ENCODE results near the gene FOXP1.
"Not testable (repeated sequence)": the region's sequence is repeated elsewhere in the genome, so short reads cannot be mapped to it uniquely, and the experiment has no call there.

Gene FOXP1

GRCh38 chr3:71031181-71031580, 552.3 kb downstream of the FOXP1 start:
- DNase-seq (ENCODE audit: low read depth) = no peak

GRCh38 chr3:71030748-71031147, 552.8 kb downstream of the FOXP1 start:
- DNase-seq (ENCODE audit: low read depth) = no peak

GRCh38 chr3:71029770-71030169, 553.8 kb downstream of the FOXP1 start:
- no peak for DNase-seq (ENCODE audit: low read depth)

- no peak for DNase-seq (ENCODE audit: low read depth)
Observed at GRCh38 chr3:71028802-71029201, 554.7 kb downstream of the FOXP1 start.

GRCh38 chr3:71028184-71028583, 555.3 kb downstream of the FOXP1 start:
- no peak for DNase-seq (ENCODE audit: low read depth)

GRCh38 chr3:71026634-71027578, 556.6 kb downstream of the FOXP1 start:
- DNase-seq (ENCODE audit: low read depth) = no peak

GRCh38 chr3:71025516-71025915, 558.0 kb downstream of the FOXP1 start:
- DNase-seq (ENCODE audit: low read depth) = no peak

GRCh38 chr3:71025010-71025409, 558.5 kb downstream of the FOXP1 start:
- DNase-seq (ENCODE audit: low read depth) = no peak

GRCh38 chr3:71022551-71023335, 560.8 kb downstream of the FOXP1 start:
- no peak for DNase-seq (ENCODE audit: low read depth)

GRCh38 chr3:71018799-71019198, 564.7 kb downstream of the FOXP1 start:
- DNase-seq (ENCODE audit: low read depth) = no peak

GRCh38 chr3:71016178-71016845, 567.2 kb downstream of the FOXP1 start:
- no peak for DNase-seq (ENCODE audit: low read depth)

- DNase-seq (ENCODE audit: low read depth) = not testable (repeated sequence)
Observed at GRCh38 chr3:71014616-71015015, 568.9 kb downstream of the FOXP1 start.

GRCh38 chr3:71012971-71013370, 570.6 kb downstream of the FOXP1 start:
- no peak for DNase-seq (ENCODE audit: low read depth)

- DNase-seq (ENCODE audit: low read depth) = no peak
Observed at GRCh38 chr3:71011565-71012287, 571.8 kb downstream of the FOXP1 start.

- no peak for DNase-seq (ENCODE audit: low read depth)
Observed at GRCh38 chr3:71010726-71011455, 572.6 kb downstream of the FOXP1 start.

- no peak for DNase-seq (ENCODE audit: low read depth)
Observed at GRCh38 chr3:71008350-71008935, 575.1 kb downstream of the FOXP1 start.

GRCh38 chr3:71006810-71007785, 576.4 kb downstream of the FOXP1 start:
- no peak for DNase-seq (ENCODE audit: low read depth)

- no peak for DNase-seq (ENCODE audit: low read depth)
Observed at GRCh38 chr3:71005702-71006321, 577.7 kb downstream of the FOXP1 start.

GRCh38 chr3:71003511-71003910, 580.0 kb downstream of the FOXP1 start:
- DNase-seq (ENCODE audit: low read depth) = no peak

All from non-pigmented ciliary epithelial cell (primary cell).